DMS53 (cell line): ENCODE data around the gene TMEM232.
A peak's percentile ranks its signal among the peaks of the same experiment; 100 is the strongest.

Experiments used
- DNase-seq: peaks from one replicate; lab custom pipeline; 2025; lab: John Stamatoyannopoulos, UW

Gene TMEM232

GRCh38 chr5:110514030-110514429, 212.4 kb downstream of the TMEM232 start:
- no peak for DNase-seq

GRCh38 chr5:110512266-110512665, 214.2 kb downstream of the TMEM232 start:
- no peak for DNase-seq

- no peak for DNase-seq
Observed at GRCh38 chr5:110510146-110510545, 216.3 kb downstream of the TMEM232 start.

- DNase-seq, result no peak
Observed at GRCh38 chr5:110507972-110508371, 218.5 kb downstream of the TMEM232 start.

GRCh38 chr5:110506378-110506777, 220.1 kb downstream of the TMEM232 start:
- no peak for DNase-seq

GRCh38 chr5:110496276-110496675, 230.2 kb downstream of the TMEM232 start:
- no peak for DNase-seq

- DNase-seq, result no peak
Observed at GRCh38 chr5:110492446-110492845, 234.0 kb downstream of the TMEM232 start.

- DNase-seq, result no peak
Observed at GRCh38 chr5:110478895-110479294, 247.6 kb downstream of the TMEM232 start.

- no peak for DNase-seq
Observed at GRCh38 chr5:110477911-110478310, 248.6 kb downstream of the TMEM232 start.

- no peak for DNase-seq
Observed at GRCh38 chr5:110476164-110476563, 250.3 kb downstream of the TMEM232 start.

GRCh38 chr5:110475529-110475928, 250.9 kb downstream of the TMEM232 start:
- no peak for DNase-seq

- DNase-seq, result no peak
Observed at GRCh38 chr5:110469486-110469885, 257.0 kb downstream of the TMEM232 start.

GRCh38 chr5:110463106-110463505, 263.4 kb downstream of the TMEM232 start:
- DNase-seq, result no peak

- DNase-seq, result no peak
Observed at GRCh38 chr5:110460837-110461236, 265.6 kb downstream of the TMEM232 start.

- no peak for DNase-seq
Observed at GRCh38 chr5:110458313-110458712, 268.2 kb downstream of the TMEM232 start.

- no peak for DNase-seq
Observed at GRCh38 chr5:110442856-110443255, 283.6 kb downstream of the TMEM232 start.

- peak; percentile 67 for DNase-seq
Observed at GRCh38 chr5:110441035-110441434, 285.4 kb downstream of the TMEM232 start.

GRCh38 chr5:110440058-110440457, 286.4 kb downstream of the TMEM232 start:
- DNase-seq, result no peak

- no peak for DNase-seq
Observed at GRCh38 chr5:110439296-110439695, 287.2 kb downstream of the TMEM232 start.

GRCh38 chr5:110435207-110435606, 291.3 kb downstream of the TMEM232 start:
- no peak for DNase-seq

GRCh38 chr5:110431603-110432002, 294.9 kb downstream of the TMEM232 start:
- no peak for DNase-seq

GRCh38 chr5:110414360-110414759, 312.1 kb downstream of the TMEM232 start:
- peak; percentile 32 for DNase-seq

GRCh38 chr5:110413856-110414255, 312.6 kb downstream of the TMEM232 start:
- DNase-seq, result no peak

GRCh38 chr5:110409571-110409970, 316.9 kb downstream of the TMEM232 start:
- DNase-seq, result no peak

- no peak for DNase-seq
Observed at GRCh38 chr5:110402562-110402961, 323.9 kb downstream of the TMEM232 start.
